Measurements from ENCODE around the gene GALNT18.

Gene GALNT18

DNA sequence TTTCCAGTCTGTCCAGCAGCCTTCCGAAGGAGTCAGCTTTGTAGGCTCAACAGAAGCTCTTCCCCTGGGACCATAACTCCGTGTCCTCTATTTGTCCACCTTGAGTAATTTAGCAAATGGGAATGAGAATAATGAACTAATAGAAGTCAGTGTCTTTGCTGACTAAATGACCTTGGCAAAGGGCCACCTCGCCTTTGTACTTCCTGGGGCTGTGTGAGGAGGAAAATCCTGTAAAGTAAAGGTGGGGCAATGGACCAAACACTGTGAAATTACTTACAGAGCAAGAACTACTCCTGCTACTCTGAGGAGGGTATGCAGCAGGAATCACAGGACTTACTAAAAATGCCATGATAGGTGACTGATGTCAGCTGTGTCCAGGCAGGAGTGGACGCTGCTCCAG is 232.6 kb downstream of the GALNT18 start:
- Histone ChIP-seq H2AFZ (ENCODE audit: low read length, unreplicated experiment) (no peak overlapping the region), H3K27ac (ENCODE audit: low read depth, low read length) (no peak overlapping the region), H3K36me3 (ENCODE audit: insufficient read depth, low read length) (no peaks in the 10 kb centered on the region), H3K79me2 (ENCODE audit: control insufficient read depth, insufficient read depth, low read length, unreplicated experiment) (no peaks in the 10 kb centered on the region), H3K4me1 (ENCODE audit: control insufficient read depth, insufficient read depth, low read length, unreplicated experiment) (peaks cover 12% of the 10 kb centered on the region), H3K4me3 (ENCODE audit: low read depth, low read length) (no peak overlapping the region), H3K27me3 (ENCODE audit: insufficient read depth, low read length) (no peaks in the 10 kb centered on the region)

DNA sequence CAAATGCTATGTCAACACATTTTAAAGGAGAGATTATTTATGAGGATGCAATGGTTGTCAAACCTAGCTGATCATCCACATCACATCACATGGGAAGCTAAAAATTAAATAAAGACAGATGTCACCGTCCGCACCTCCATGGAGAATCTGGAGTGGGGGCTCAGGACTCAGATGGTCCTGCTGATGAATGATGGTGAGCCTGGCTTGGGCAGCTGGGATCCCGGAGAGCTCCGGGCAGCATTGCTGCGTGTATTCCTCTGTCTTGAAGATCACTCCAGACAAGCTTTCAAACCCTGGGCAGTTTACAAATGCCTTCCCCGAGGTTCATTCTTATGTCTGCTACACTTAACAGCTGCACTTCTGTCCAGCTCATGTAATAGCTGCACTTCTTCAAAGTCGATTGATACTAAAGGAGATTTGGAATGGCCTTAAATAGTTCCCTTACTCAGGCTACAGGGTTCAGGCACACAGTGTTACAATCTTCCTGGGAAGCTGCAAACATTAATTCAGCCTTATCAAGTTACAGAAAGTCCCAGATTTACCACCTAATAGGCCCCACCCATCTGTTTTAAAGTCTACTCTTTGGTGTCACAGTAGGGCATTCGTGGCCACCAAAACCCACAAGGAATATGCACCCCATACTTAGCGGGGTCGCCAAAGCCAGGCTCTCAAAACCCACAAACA is 234.0 kb downstream of the GALNT18 start:
- no peaks in the 10 kb centered on the region for H3K27me3 ChIP-seq (ENCODE audit: insufficient read depth, low read length)
- H3K4me1 ChIP-seq (ENCODE audit: control insufficient read depth, insufficient read depth, low read length, unreplicated experiment), result peaks cover 12% of the 10 kb centered on the region
- H2AFZ ChIP-seq (ENCODE audit: low read length, unreplicated experiment), result no peak overlapping the region
- H3K36me3 ChIP-seq (ENCODE audit: insufficient read depth, low read length), result no peaks in the 10 kb centered on the region
- H3K27ac ChIP-seq (ENCODE audit: low read depth, low read length), result no peak overlapping the region
- no peak overlapping the region for H3K4me3 ChIP-seq (ENCODE audit: low read depth, low read length)
- H3K79me2 ChIP-seq (ENCODE audit: control insufficient read depth, insufficient read depth, low read length, unreplicated experiment), result no peaks in the 10 kb centered on the region

DNA sequence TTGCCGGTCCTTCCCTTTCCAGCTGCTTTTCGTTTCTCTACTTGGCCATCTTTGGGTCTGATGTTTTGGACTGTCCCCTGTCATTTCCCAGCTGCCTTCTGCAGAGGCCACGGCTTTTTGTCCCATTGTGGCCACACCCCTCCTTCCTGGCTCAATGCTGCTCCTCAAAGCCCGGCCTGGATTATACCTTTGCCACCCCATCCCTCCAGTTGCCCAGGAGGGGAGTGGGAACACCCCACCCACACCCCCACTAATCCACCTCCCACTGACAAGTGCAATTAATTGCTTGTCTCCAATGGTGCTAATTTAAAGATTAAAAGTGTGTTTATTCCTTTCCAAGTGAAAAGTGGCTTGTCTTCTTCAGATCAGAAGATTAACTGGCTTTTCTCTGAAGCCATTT is 234.6 kb downstream of the GALNT18 start:
- H3K27me3 ChIP-seq (ENCODE audit: insufficient read depth, low read length), result no peaks in the 10 kb centered on the region
- no peaks in the 10 kb centered on the region for H3K36me3 ChIP-seq (ENCODE audit: insufficient read depth, low read length)
- H2AFZ ChIP-seq (ENCODE audit: low read length, unreplicated experiment), result no peak overlapping the region
- H3K4me1 ChIP-seq (ENCODE audit: control insufficient read depth, insufficient read depth, low read length, unreplicated experiment), result peaks cover 10% of the 10 kb centered on the region
- H3K79me2 ChIP-seq (ENCODE audit: control insufficient read depth, insufficient read depth, low read length, unreplicated experiment), result no peaks in the 10 kb centered on the region
- H3K4me3 ChIP-seq (ENCODE audit: low read depth, low read length), result no peak overlapping the region
- no peak overlapping the region for H3K27ac ChIP-seq (ENCODE audit: low read depth, low read length)

DNA sequence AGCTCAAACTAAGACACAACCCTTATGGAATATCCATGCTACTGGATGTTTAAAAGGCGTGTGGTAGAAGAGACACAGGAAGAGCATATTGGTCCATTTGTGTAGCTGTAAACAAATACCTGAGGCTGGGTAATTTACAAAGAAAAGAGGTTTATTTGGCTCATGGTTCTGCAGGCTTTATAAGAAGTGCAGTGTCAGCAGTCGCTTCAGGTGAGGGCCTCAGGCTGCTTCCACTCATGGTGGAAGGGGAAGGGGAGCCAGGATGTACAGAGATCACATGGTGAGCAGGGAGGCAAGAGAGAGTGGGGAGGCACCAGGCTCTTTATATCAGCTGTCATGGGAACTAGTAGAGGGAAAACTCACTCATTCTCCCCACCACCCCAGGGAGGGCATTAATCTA is 237.0 kb downstream of the GALNT18 start:
- Histone ChIP-seq H3K27me3 (ENCODE audit: insufficient read depth, low read length) (no peaks in the 10 kb centered on the region), H3K36me3 (ENCODE audit: insufficient read depth, low read length) (no peaks in the 10 kb centered on the region), H2AFZ (ENCODE audit: low read length, unreplicated experiment) (no peak overlapping the region), H3K79me2 (ENCODE audit: control insufficient read depth, insufficient read depth, low read length, unreplicated experiment) (no peaks in the 10 kb centered on the region), H3K27ac (ENCODE audit: low read depth, low read length) (no peak overlapping the region), H3K4me1 (ENCODE audit: control insufficient read depth, insufficient read depth, low read length, unreplicated experiment) (no peaks in the 10 kb centered on the region), H3K4me3 (ENCODE audit: low read depth, low read length) (no peak overlapping the region)

DNA sequence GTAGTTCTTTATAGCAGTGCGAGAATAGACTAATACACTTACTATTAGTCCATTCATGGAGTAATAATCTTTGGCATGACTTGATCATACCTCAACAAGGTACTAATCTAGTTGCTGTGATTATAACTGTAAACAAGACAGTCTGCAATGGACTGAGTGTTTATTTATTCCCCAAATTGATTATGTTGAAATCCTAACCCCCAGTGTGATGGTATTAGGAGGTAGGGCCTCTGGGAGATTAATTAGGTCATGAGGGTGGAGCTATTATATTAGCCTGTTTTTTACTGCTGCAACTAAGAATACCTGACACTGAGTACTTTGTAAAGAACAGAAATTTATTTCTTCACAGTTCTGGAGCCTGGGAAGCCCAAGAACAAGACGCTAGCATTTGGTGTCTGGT is 237.8 kb downstream of the GALNT18 start:
- H2AFZ ChIP-seq (ENCODE audit: low read length, unreplicated experiment), result no peak overlapping the region
- H3K27me3 ChIP-seq (ENCODE audit: insufficient read depth, low read length), result no peaks in the 10 kb centered on the region
- H3K79me2 ChIP-seq (ENCODE audit: control insufficient read depth, insufficient read depth, low read length, unreplicated experiment), result no peaks in the 10 kb centered on the region
- H3K4me3 ChIP-seq (ENCODE audit: low read depth, low read length), result no peak overlapping the region
- no peak overlapping the region for H3K27ac ChIP-seq (ENCODE audit: low read depth, low read length)
- no peaks in the 10 kb centered on the region for H3K36me3 ChIP-seq (ENCODE audit: insufficient read depth, low read length)
- no peaks in the 10 kb centered on the region for H3K4me1 ChIP-seq (ENCODE audit: control insufficient read depth, insufficient read depth, low read length, unreplicated experiment)

DNA sequence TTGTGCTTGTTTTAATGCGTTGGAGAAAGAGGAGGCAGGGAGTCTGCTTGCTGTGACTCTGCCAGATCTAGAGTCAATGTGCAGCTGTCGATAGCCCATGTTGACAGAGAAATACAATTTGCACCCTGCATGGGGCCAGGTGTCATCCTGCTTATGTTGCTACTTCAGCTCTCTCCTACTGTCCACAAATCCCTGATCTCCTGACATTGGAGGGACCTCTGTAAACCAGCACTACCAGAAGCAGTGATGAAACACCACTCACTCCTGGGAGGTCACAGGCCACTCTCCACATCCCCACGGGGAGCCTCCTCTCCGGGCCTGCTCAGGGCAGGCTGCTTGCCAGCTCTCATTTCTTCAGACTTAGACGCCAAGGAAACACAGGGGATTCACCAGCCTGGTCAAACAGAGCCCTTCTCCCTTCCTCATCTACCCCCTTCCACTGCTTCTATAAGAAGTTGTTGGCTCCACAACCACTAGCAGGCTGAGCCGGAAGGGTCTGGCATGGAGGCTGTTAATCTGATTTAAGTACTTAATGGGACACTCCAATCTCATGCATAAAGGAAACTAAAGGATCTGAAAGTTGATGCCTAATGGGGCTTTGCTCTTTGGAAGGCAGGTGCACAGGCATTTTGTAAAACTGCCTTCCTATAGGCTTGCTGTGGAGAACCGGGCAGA is 238.8 kb downstream of the GALNT18 start:
- H3K27ac ChIP-seq (ENCODE audit: low read depth, low read length), result no peak overlapping the region
- no peaks in the 10 kb centered on the region for H3K4me1 ChIP-seq (ENCODE audit: control insufficient read depth, insufficient read depth, low read length, unreplicated experiment)

DNA sequence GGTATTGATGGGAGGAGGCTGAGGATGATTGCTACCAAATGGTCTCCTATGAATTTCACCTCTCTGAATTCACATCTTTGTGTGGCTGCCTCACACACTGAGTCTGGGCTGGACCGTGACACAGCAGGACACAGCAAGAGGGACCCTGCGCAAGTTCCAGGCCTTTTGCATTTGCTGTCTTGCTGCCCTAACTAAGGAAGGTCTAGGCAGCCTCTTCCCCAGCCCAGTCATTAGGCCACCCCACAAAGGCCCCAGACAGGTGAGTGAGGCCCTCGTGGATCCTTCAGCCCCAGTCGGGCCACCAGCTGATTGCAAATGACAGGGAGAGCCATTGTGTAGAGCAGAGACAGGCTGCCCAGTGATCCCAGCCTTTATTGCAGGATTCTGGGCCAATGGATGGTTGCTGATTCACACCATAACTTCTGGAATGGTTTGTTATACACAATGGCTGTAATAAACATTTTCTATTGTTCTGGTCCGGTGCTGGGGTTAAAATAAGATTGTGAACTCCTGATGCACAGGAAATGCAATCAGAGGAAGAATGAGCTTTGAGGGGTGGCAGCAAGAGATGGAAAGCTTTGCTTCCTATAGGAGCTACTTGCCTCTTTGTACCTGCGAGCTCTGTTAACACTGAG is 240.2 kb downstream of the GALNT18 start:
- no peaks in the 10 kb centered on the region for H3K4me1 ChIP-seq (ENCODE audit: control insufficient read depth, insufficient read depth, low read length, unreplicated experiment)
- no peak overlapping the region for H3K4me3 ChIP-seq (ENCODE audit: low read depth, low read length)
- H3K79me2 ChIP-seq (ENCODE audit: control insufficient read depth, insufficient read depth, low read length, unreplicated experiment), result no peaks in the 10 kb centered on the region
- no peak overlapping the region for H2AFZ ChIP-seq (ENCODE audit: low read length, unreplicated experiment)
- H3K36me3 ChIP-seq (ENCODE audit: insufficient read depth, low read length), result no peaks in the 10 kb centered on the region
- H3K27me3 ChIP-seq (ENCODE audit: insufficient read depth, low read length), result no peaks in the 10 kb centered on the region
- no peak overlapping the region for H3K27ac ChIP-seq (ENCODE audit: low read depth, low read length)

More for the DNA sequence above, 238.8 kb downstream of the GALNT18 start:
- H3K36me3 ChIP-seq (ENCODE audit: insufficient read depth, low read length), result no peaks in the 10 kb centered on the region
- no peaks in the 10 kb centered on the region for H3K27me3 ChIP-seq (ENCODE audit: insufficient read depth, low read length)
- H3K4me3 ChIP-seq (ENCODE audit: low read depth, low read length), result no peak overlapping the region
- no peak overlapping the region for H2AFZ ChIP-seq (ENCODE audit: low read length, unreplicated experiment)
- H3K79me2 ChIP-seq (ENCODE audit: control insufficient read depth, insufficient read depth, low read length, unreplicated experiment), result no peaks in the 10 kb centered on the region

DNA sequence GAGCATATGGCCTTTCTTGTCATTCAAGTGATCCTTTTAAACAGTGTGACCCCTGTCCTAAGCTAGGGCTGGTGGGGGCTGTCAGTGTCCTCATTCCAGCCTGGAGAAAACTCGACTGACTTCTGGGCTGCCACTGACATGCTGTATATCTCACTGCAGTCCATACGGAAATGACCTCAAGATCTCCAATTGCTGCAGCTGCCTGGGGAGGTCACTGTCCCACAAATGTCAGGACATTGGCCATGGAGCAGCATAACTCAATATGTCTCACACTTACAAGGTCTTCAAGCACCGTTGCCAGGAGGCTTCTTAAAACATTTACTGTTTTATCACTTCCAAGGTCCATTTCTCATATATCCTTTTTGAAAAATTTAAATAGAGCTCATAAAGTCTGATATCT is 240.9 kb downstream of the GALNT18 start:
- Histone ChIP-seq H2AFZ (ENCODE audit: low read length, unreplicated experiment) (no peak overlapping the region), H3K4me1 (ENCODE audit: control insufficient read depth, insufficient read depth, low read length, unreplicated experiment) (no peaks in the 10 kb centered on the region), H3K4me3 (ENCODE audit: low read depth, low read length) (no peak overlapping the region), H3K27me3 (ENCODE audit: insufficient read depth, low read length) (no peaks in the 10 kb centered on the region), H3K36me3 (ENCODE audit: insufficient read depth, low read length) (no peaks in the 10 kb centered on the region), H3K79me2 (ENCODE audit: control insufficient read depth, insufficient read depth, low read length, unreplicated experiment) (no peaks in the 10 kb centered on the region), H3K27ac (ENCODE audit: low read depth, low read length) (no peak overlapping the region)

DNA sequence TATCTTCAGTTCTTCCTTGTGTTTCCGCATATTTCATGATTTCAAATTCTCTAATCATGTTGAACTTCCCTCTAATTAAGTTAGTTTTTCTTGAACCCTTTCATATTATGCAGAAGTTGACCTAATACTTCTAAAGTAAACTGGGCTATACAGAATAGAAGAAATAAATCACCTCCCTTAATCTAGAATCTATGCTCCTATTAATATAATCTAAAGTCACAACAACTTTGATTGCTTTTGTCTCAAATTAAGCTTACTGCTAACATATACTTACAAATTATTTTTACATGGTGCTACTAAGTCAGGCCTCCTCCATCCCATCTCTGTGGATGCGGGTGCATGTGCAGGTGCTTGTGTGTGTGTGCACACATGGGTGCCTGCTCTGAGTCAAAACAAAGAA is 241.5 kb downstream of the GALNT18 start:
- H2AFZ ChIP-seq (ENCODE audit: low read length, unreplicated experiment), result no peak overlapping the region
- no peak overlapping the region for H3K27ac ChIP-seq (ENCODE audit: low read depth, low read length)
- no peak overlapping the region for H3K4me3 ChIP-seq (ENCODE audit: low read depth, low read length)
- no peaks in the 10 kb centered on the region for H3K79me2 ChIP-seq (ENCODE audit: control insufficient read depth, insufficient read depth, low read length, unreplicated experiment)
- no peaks in the 10 kb centered on the region for H3K36me3 ChIP-seq (ENCODE audit: insufficient read depth, low read length)
- H3K4me1 ChIP-seq (ENCODE audit: control insufficient read depth, insufficient read depth, low read length, unreplicated experiment), result no peaks in the 10 kb centered on the region
- no peaks in the 10 kb centered on the region for H3K27me3 ChIP-seq (ENCODE audit: insufficient read depth, low read length)

DNA sequence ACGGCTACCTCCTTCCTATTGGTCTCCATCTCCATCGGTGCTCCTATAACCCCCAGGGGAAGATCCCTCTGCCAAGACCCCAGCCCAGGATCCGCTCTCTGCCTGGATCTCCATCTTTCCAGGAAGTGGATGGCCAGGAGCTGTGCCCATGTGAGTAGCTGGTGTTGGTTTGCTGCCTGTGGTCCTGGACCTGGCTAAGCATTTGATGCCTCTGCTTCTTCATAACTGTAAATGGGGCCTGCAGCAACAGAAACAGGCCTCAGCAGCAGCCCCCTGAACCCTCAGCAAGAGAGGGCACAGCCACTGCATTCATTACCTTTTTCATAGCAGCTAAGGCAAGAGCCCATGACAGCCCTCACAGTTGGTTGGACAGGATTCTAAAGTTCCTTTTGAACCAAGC is 242.1 kb downstream of the GALNT18 start:
- no peak overlapping the region for H3K4me3 ChIP-seq (ENCODE audit: low read depth, low read length)
- H3K79me2 ChIP-seq (ENCODE audit: control insufficient read depth, insufficient read depth, low read length, unreplicated experiment), result no peaks in the 10 kb centered on the region

More for the DNA sequence above, 242.1 kb downstream of the GALNT18 start:
- no peaks in the 10 kb centered on the region for H3K36me3 ChIP-seq (ENCODE audit: insufficient read depth, low read length)
- H2AFZ ChIP-seq (ENCODE audit: low read length, unreplicated experiment), result no peak overlapping the region
- H3K27ac ChIP-seq (ENCODE audit: low read depth, low read length), result no peak overlapping the region
- no peaks in the 10 kb centered on the region for H3K4me1 ChIP-seq (ENCODE audit: control insufficient read depth, insufficient read depth, low read length, unreplicated experiment)
- no peaks in the 10 kb centered on the region for H3K27me3 ChIP-seq (ENCODE audit: insufficient read depth, low read length)
